Endothelial cell of umbilical vein (primary cell): ENCODE results near the gene TAS1R3. TPM values are rescaled to one million over a fixed set of nuclear protein-coding genes. Genes with fewer than 3 reads are reported as not detected.

ENCODE experiments used
- BruUV-seq: library from RNA; stranded (reverse); fragments of 400-500 nt; replicated peaks from 2 replicates; lab custom pipeline; 2021; lab: Mats Ljungman, UMichigan
- CTCF ChIA-PET: fragments of 300-600, 350-600 bp; sonication (Branson Sonifier 250); formaldehyde crosslinking; loops from one replicate; lab custom pipeline; 2021; ENCODE audit warnings: antibody characterized with exemption, inconsistent platforms; lab: Charles Lee
- POLR2A ChIA-PET: fragments of 300-600, 350-600 bp; sonication (Branson Sonifier 250); formaldehyde crosslinking; loops from one replicate; lab custom pipeline; 2021; ENCODE audit warnings: antibody characterized with exemption, inconsistent platforms; lab: Charles Lee
- DNase-seq: peaks from one replicate; pipeline ENCODE4 v3.0.0-alpha.2; 2011; ENCODE audit warnings: low read depth, low spot score
- FAIRE-seq: peaks from 2 replicates; lab custom pipeline; 2011; peaks lifted over from hg19 to GRCh38; lab: Jason Lieb, UNC
- H2AFZ ChIP-seq: 2 replicates; pipeline ENCODE4 v1.6.0; 2012; ENCODE audit warnings: low read depth, low read length, control low read depth, inconsistent platforms
- H3K27ac ChIP-seq: 2 replicates; pipeline ENCODE4 v1.5.1; 2011; ENCODE audit warnings: low read depth, mild to moderate bottlenecking, control low read depth, low read length, moderate library complexity; ENCODE audit not compliant: insufficient read depth
- H3K27me3 ChIP-seq, 2 experiments: 2 replicates each; pipeline versions ENCODE4 v1.6.0 to v1.6.1; 2011; ENCODE audit warnings: low read length in 2 of 2, mixed read lengths in 1 of 2; ENCODE audit not compliant: control insufficient read depth in 2 of 2, insufficient read depth in 2 of 2
- H3K36me3 ChIP-seq, 2 experiments: 2 replicates in 1 of 2; 3 replicates in 1 of 2; pipeline ENCODE4 v1.5.1; 2011; ENCODE audit warnings: low read length in 2 of 2, mild to moderate bottlenecking in 1 of 2, moderate library complexity in 1 of 2; ENCODE audit not compliant: control insufficient read depth in 2 of 2, insufficient read depth in 2 of 2; ENCODE audit errors: extremely low read depth in 1 of 2
- H3K4me1 ChIP-seq: 3 replicates; pipeline ENCODE4 v1.5.1; 2011; ENCODE audit warnings: mild to moderate bottlenecking, low read length; ENCODE audit not compliant: control insufficient read depth, insufficient read depth; ENCODE audit errors: extremely low read depth
- H3K4me2 ChIP-seq: 2 replicates; pipeline ENCODE4 v1.6.1; 2011; ENCODE audit warnings: low read length, control low read depth, mixed read lengths; ENCODE audit not compliant: insufficient read depth
- H3K4me3 ChIP-seq, 3 experiments: fragments of 200-600 bp in 1 of 3; sonication (generic), shearing (Covaris generic) in 1 of 3; replicated peaks in 1 of 3; 2 replicates each; pipeline ENCODE4 v1.5.1; 2011 to 2016; ENCODE audit warnings: control low read depth in 3 of 3, low read length in 3 of 3, mild to moderate bottlenecking in 2 of 3, inconsistent platforms in 1 of 3, low read depth in 1 of 3, moderate library complexity in 1 of 3; ENCODE audit not compliant: insufficient read depth in 1 of 3
- H3K79me2 ChIP-seq: 2 replicates; pipeline ENCODE4 v1.6.0; 2012; ENCODE audit warnings: low read length, inconsistent platforms; ENCODE audit not compliant: control insufficient read depth, insufficient read depth
- H3K9ac ChIP-seq: replicated peaks from 2 replicates; pipeline ENCODE3; 2011; ENCODE audit warnings: low read length, control low read depth; ENCODE audit not compliant: insufficient read depth; ENCODE audit errors: extremely low read depth
- H3K9me1 ChIP-seq: replicated peaks from 3 replicates; pipeline ENCODE4 v1.6.0; 2011; ENCODE audit warnings: mild to moderate bottlenecking, low read length; ENCODE audit not compliant: control insufficient read depth, insufficient read depth; ENCODE audit errors: extremely low read depth
- H3K9me3 ChIP-seq: replicated peaks from 2 replicates; pipeline ENCODE4 v1.5.1; 2012; ENCODE audit warnings: low read length, inconsistent platforms; ENCODE audit not compliant: control insufficient read depth, insufficient read depth
- H4K20me1 ChIP-seq: replicated peaks from 2 replicates; pipeline ENCODE3; 2011; ENCODE audit warnings: mild to moderate bottlenecking, low read length; ENCODE audit not compliant: control insufficient read depth, insufficient read depth; ENCODE audit errors: extremely low read depth
- EZH2 ChIP-seq: IDR thresholded peaks from 2 replicates; pipeline ENCODE4 v1.6.1; 2012; ENCODE audit warnings: borderline replicate concordance, low read depth, mild to moderate bottlenecking, moderate library complexity, low read length, inconsistent platforms; ENCODE audit not compliant: severe bottlenecking
- FOS ChIP-seq: IDR thresholded peaks from 2 replicates; pipeline ENCODE4 v1.6.1; 2011; ENCODE audit warnings: mild to moderate bottlenecking, low read length, moderate library complexity, borderline replicate concordance; ENCODE audit not compliant: insufficient read depth
- GATA2 ChIP-seq: IDR thresholded peaks from 2 replicates; pipeline ENCODE4 v1.7.0; 2011; ENCODE audit warnings: low read depth, mild to moderate bottlenecking, moderate library complexity, mixed read lengths, low read length; ENCODE audit not compliant: insufficient read length, insufficient read depth
- JUN ChIP-seq: IDR thresholded peaks from 2 replicates; pipeline ENCODE4 v1.6.1; 2011; ENCODE audit warnings: borderline replicate concordance, low read depth; ENCODE audit not compliant: insufficient read length, insufficient read depth
- MAX ChIP-seq: IDR thresholded peaks from 2 replicates; pipeline ENCODE4 v1.6.1; 2011; ENCODE audit not compliant: insufficient read depth, insufficient read length
- MYC ChIP-seq: IDR thresholded peaks from one replicate; pipeline ENCODE4 v1.6.1; 2011; ENCODE audit warnings: mild to moderate bottlenecking, low read depth, low read length
- POLR2A ChIP-seq: IDR thresholded peaks from 2 replicates; pipeline ENCODE4 v1.6.1; 2012; ENCODE audit warnings: low read depth, mild to moderate bottlenecking, control low read depth, low read length
- POLR2AphosphoS5 ChIP-seq: IDR thresholded peaks from 2 replicates; pipeline ENCODE4 v1.6.1; 2012; ENCODE audit warnings: low read depth, mild to moderate bottlenecking, control low read depth, low read length, moderate library complexity; ENCODE audit not compliant: insufficient read depth
- dilution Hi-C: fragments of 300-500 bp; cut with MboI; formaldehyde crosslinking; loops from one replicate; pipeline ENCODE4 v1.15.0; 2019; ENCODE audit warnings: low sequenced_read_pairs; ENCODE audit not compliant: extremely low pct_ligation_motif_present
- intact Hi-C: fragments of 100-400 bp; cut with micrococcal nuclease; formaldehyde crosslinking; loops from one replicate; pipeline ENCODE4 v1.10.0; 2022
- polyA plus RNA-seq, 4 experiments: library from polyadenylated mRNA; depleted of rRNA in 3 of 4; stranded (reverse) in 3 of 4; unstranded in 1 of 4; fragments of >200 nt; gene quantifications; 2 replicates each; pipeline versions ENCODE4 v1.2.1 to v1.2.3, GENCODE V29; 2011 to 2012; ENCODE audit warnings: missing spikeins in 1 of 4
- total RNA-seq: library from RNA; stranded (reverse); gene quantifications from 2 replicates; pipeline ENCODE4 v1.2.3, GENCODE V29; 2021
- TF ChIP-seq, protein P1 (sequence below), 2 donors: IDR thresholded peaks; 1 replicate in 1 of 2; 2 replicates in 1 of 2; pipeline ENCODE4 v1.5.1; 2011; ENCODE audit warnings: low read length in 2 of 2, mild to moderate bottlenecking in 2 of 2, moderate library complexity in 2 of 2, control low read depth in 1 of 2, inconsistent platforms in 1 of 2, low read depth in 1 of 2; ENCODE audit not compliant: insufficient read depth in 1 of 2; ENCODE audit errors: extremely low read depth in 1 of 2

TAS1R3 gene
- total and polyA plus RNA-seq, 2 donors (not counting 3 experiments of a cell fraction or from before 2014, with no cell fraction given), result 0.26 to 0.38 TPM

- H2AFZ ChIP-seq, result no peak overlapping the region
- FAIRE-seq (no peak), DNase-seq (no peak)
- no TSS peak for BruUV-seq
- dilution Hi-C loops, result no loop called here
- ChIA-PET CTCF (no interaction called here), POLR2A (no interaction called here)
- no peaks in the 10 kb centered on the region for H3K9me1 ChIP-seq
- H3K4me1 ChIP-seq, result no peaks in the 10 kb centered on the region
- intact Hi-C loops, result no loop called here
- TF ChIP-seq MAX (no peak), POLR2A (no peak), FOS (no peak), GATA2 (no peak), POLR2AphosphoS5 (no peak)
- TF ChIP-seq, protein P1, sequence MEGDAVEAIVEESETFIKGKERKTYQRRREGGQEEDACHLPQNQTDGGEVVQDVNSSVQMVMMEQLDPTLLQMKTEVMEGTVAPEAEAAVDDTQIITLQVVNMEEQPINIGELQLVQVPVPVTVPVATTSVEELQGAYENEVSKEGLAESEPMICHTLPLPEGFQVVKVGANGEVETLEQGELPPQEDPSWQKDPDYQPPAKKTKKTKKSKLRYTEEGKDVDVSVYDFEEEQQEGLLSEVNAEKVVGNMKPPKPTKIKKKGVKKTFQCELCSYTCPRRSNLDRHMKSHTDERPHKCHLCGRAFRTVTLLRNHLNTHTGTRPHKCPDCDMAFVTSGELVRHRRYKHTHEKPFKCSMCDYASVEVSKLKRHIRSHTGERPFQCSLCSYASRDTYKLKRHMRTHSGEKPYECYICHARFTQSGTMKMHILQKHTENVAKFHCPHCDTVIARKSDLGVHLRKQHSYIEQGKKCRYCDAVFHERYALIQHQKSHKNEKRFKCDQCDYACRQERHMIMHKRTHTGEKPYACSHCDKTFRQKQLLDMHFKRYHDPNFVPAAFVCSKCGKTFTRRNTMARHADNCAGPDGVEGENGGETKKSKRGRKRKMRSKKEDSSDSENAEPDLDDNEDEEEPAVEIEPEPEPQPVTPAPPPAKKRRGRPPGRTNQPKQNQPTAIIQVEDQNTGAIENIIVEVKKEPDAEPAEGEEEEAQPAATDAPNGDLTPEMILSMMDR (IDR thresholded peaks at IDR 0.05; ENCODE audit: extremely low read depth in 1 of 2, insufficient read depth in 1 of 2, low read depth in 1 of 2, low read length in 2 of 2), result no peak
- no peak overlapping the region for H3K27ac ChIP-seq
- no peak overlapping the region for H3K9ac ChIP-seq
- no peaks in the 10 kb centered on the region for H3K79me2 ChIP-seq
- no peaks in the 10 kb centered on the region for H3K9me3 ChIP-seq
- H4K20me1 ChIP-seq, result no peaks in the 10 kb centered on the region
- H3K27me3 ChIP-seq, result no peaks in the 10 kb centered on the region
- peaks cover 0 to 17% of the 10 kb centered on the region in 2 experiments for H3K36me3 ChIP-seq
- H3K4me2 ChIP-seq, result no peak overlapping the region
- no peak overlapping the region for H3K4me3 ChIP-seq
These were observed 6.7 kb downstream of the TAS1R3 start for GRCh38 chr1:1337793-1338147.

DNA sequence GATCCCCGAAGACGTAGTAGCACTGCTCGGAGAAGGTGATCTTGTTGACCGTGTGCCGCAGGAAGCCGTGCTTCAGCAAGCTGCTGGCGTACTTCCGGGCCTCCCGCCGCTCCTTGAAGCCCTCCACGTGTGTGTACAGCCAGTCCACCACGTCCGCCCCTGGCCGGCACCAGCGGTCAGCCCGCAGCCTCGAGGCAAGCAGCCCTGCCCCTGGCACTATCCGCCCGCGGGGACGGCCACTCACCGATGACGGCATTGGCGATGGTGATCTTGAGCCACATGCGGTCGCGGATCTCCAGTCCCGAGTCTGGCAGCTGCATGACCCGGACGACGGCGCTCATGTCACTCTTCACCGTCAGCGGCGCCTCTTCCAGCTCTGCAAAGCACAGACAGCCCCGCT is 7.2 kb downstream of the TAS1R3 start:
- Histone ChIP-seq H3K9ac (no peak overlapping the region), H3K4me3 (no peak overlapping the region), H3K4me1 (no peaks in the 10 kb centered on the region), H3K27ac (no peak overlapping the region), H4K20me1 (no peaks in the 10 kb centered on the region), H3K27me3 (no peaks in the 10 kb centered on the region), H3K36me3 (peaks cover 0 to 17% of the 10 kb centered on the region in 2 experiments), H3K4me2 (no peak overlapping the region), H3K79me2 (no peaks in the 10 kb centered on the region), H3K9me1 (no peaks in the 10 kb centered on the region), H3K9me3 (no peaks in the 10 kb centered on the region), H2AFZ (no peak overlapping the region)
- ChIA-PET POLR2A (no interaction called here), CTCF (no interaction called here)
- TF ChIP-seq FOS (no peak), POLR2AphosphoS5 (no peak), EZH2 (no peak), JUN (no peak), MAX (no peak), MYC (no peak), POLR2A (no peak), GATA2 (no peak)
- TF ChIP-seq, protein P1 (IDR thresholded peaks at IDR 0.05; ENCODE audit: extremely low read depth in 1 of 2, insufficient read depth in 1 of 2, low read depth in 1 of 2, low read length in 2 of 2), result no peak
- FAIRE-seq (no peak), DNase-seq (no peak)
- BruUV-seq, result no TSS peak
- dilution Hi-C loops (no loop called here), intact Hi-C loops (no loop called here)
